HUES48 (cell line): ENCODE results near the gene ANKRD52.

ENCODE experiments used
- H3K27ac ChIP-seq: one replicate; pipeline ENCODE4 v1.7.0; 2013; ENCODE audit warnings: low read depth, low read length, inconsistent platforms
- H3K27me3 ChIP-seq: 2 replicates; pipeline ENCODE4 v1.6.1; 2013; ENCODE audit warnings: mild to moderate bottlenecking, low read length; ENCODE audit not compliant: control insufficient read depth, insufficient read depth
- H3K36me3 ChIP-seq: 2 replicates; pipeline ENCODE4 v1.6.1; 2013; ENCODE audit warnings: low read length; ENCODE audit not compliant: control insufficient read depth, insufficient read depth
- H3K4me1 ChIP-seq: 2 replicates; pipeline ENCODE4 v1.6.1; 2013; ENCODE audit warnings: mild to moderate bottlenecking, low read length; ENCODE audit not compliant: control insufficient read depth, insufficient read depth
- H3K4me3 ChIP-seq: 2 replicates; pipeline ENCODE4 v1.5.1; 2013; ENCODE audit warnings: mild to moderate bottlenecking, low read depth, low read length
- H3K9ac ChIP-seq: 2 replicates; pipeline ENCODE4 v1.6.1; 2013; ENCODE audit warnings: mild to moderate bottlenecking, low read depth, low read length, moderate library complexity
- H3K9me3 ChIP-seq: 2 replicates; pipeline ENCODE4 v1.6.1; 2013; ENCODE audit warnings: low read length; ENCODE audit not compliant: control insufficient read depth, insufficient read depth

ANKRD52 gene

GRCh38 chr12:56258068-56258819 is at the start of gene ANKRD52:
ANKRD52 (minus strand) TSS chr12:56258384; CDS start chr12:56258269, 115 bp downstream.
- Histone ChIP-seq H3K4me1 (peaks cover 17% of the 10 kb centered on the region), H3K27ac (peak within 1 kb of the TSS; percentile 67), H3K9me3 (no peaks in the 10 kb centered on the region), H3K27me3 (no peaks in the 10 kb centered on the region), H3K4me3 (peak within 1 kb of the TSS; percentile 85), H3K9ac (peak within 1 kb of the TSS; percentile 66), H3K36me3 (peaks cover 35% of the 10 kb centered on the region)

- Histone ChIP-seq H3K9ac (no peak overlapping the region), H3K27me3 (no peaks in the 10 kb centered on the region), H3K4me3 (no peak overlapping the region), H3K4me1 (no peaks in the 10 kb centered on the region), H3K27ac (no peak overlapping the region), H3K36me3 (peaks cover 65% of the 10 kb centered on the region), H3K9me3 (no peaks in the 10 kb centered on the region)
These were observed 49.2 kb upstream of the ANKRD52 start for GRCh38 chr12:56307221-56307965.

GRCh38 chr12:56304872-56305590 is 46.8 kb upstream of the ANKRD52 start:
- Histone ChIP-seq H3K9ac (no peak overlapping the region), H3K27me3 (no peaks in the 10 kb centered on the region), H3K27ac (no peak overlapping the region), H3K36me3 (peaks cover 55% of the 10 kb centered on the region), H3K4me1 (peaks cover 8% of the 10 kb centered on the region), H3K9me3 (no peaks in the 10 kb centered on the region), H3K4me3 (no peak overlapping the region)

GRCh38 chr12:56304276-56304675 is 46.1 kb upstream of the ANKRD52 start:
- H3K36me3 ChIP-seq = peaks cover 50% of the 10 kb centered on the region
- H3K9ac ChIP-seq = no peak overlapping the region
- no peak overlapping the region for H3K27ac ChIP-seq
- H3K9me3 ChIP-seq = no peaks in the 10 kb centered on the region
- H3K27me3 ChIP-seq = no peaks in the 10 kb centered on the region
- peaks cover 9% of the 10 kb centered on the region for H3K4me1 ChIP-seq
- no peak overlapping the region for H3K4me3 ChIP-seq

- Histone ChIP-seq H3K9me3 (no peaks in the 10 kb centered on the region), H3K27ac (peak overlapping the region; percentile 88), H3K36me3 (peaks cover 45% of the 10 kb centered on the region), H3K4me1 (peaks cover 12% of the 10 kb centered on the region), H3K4me3 (peak overlapping the region; percentile 98), H3K27me3 (no peaks in the 10 kb centered on the region), H3K9ac (peak overlapping the region; percentile 62)
These were observed 42.7 kb upstream of the ANKRD52 start for GRCh38 chr12:56300644-56301464.

GRCh38 chr12:56299853-56300643 is 41.9 kb upstream of the ANKRD52 start, which contains the start of gene CS:
CS (minus strand) TSS chr12:56300330; CDS start chr12:56300201, 129 bp downstream.
- Histone ChIP-seq H3K4me3 (peak within 1 kb of the TSS; percentile 98), H3K9ac (peak within 1 kb of the TSS; percentile 91), H3K9me3 (no peaks in the 10 kb centered on the region), H3K27ac (peak within 1 kb of the TSS; percentile 88), H3K36me3 (peaks cover 40% of the 10 kb centered on the region), H3K27me3 (no peaks in the 10 kb centered on the region), H3K4me1 (peaks cover 12% of the 10 kb centered on the region)

GRCh38 chr12:56299308-56299852 is 41.2 kb upstream of the ANKRD52 start:
- Histone ChIP-seq H3K27me3 (no peaks in the 10 kb centered on the region), H3K27ac (peak overlapping the region; percentile 87), H3K9me3 (no peaks in the 10 kb centered on the region), H3K4me3 (peak overlapping the region; percentile 98), H3K36me3 (peaks cover 36% of the 10 kb centered on the region), H3K9ac (peak overlapping the region; percentile 91), H3K4me1 (peaks cover 12% of the 10 kb centered on the region)

GRCh38 chr12:56298828-56299227 is 40.6 kb upstream of the ANKRD52 start:
- H3K27me3 ChIP-seq = no peaks in the 10 kb centered on the region
- H3K4me3 ChIP-seq = peak overlapping the region; percentile 98
- no peak overlapping the region for H3K9ac ChIP-seq
- H3K4me1 ChIP-seq = peaks cover 12% of the 10 kb centered on the region
- H3K27ac ChIP-seq = no peak overlapping the region
- H3K9me3 ChIP-seq = no peaks in the 10 kb centered on the region
- peaks cover 34% of the 10 kb centered on the region for H3K36me3 ChIP-seq

- H3K9ac ChIP-seq = no peak overlapping the region
- H3K4me1 ChIP-seq = peaks cover 12% of the 10 kb centered on the region
- H3K27me3 ChIP-seq = no peaks in the 10 kb centered on the region
These were observed 39.2 kb upstream of the ANKRD52 start for GRCh38 chr12:56297400-56297799.

More at GRCh38 chr12:56297400-56297799, 39.2 kb upstream of the ANKRD52 start:
- Histone ChIP-seq H3K36me3 (peaks cover 36% of the 10 kb centered on the region), H3K4me3 (no peak overlapping the region), H3K27ac (no peak overlapping the region), H3K9me3 (no peaks in the 10 kb centered on the region)
